SKM-1 treated with dmso at 0.1 percent for 144 hours (cell line): ENCODE data around the gene HS3ST4.
"Not testable (repeated sequence)": the region's sequence is repeated elsewhere in the genome, so short reads cannot be mapped to it uniquely, and the experiment has no call there.

Experiments used
- DNase-seq: peaks from one replicate; lab custom pipeline; 2025; ENCODE audit not compliant: unreplicated experiment; lab: John Stamatoyannopoulos, UW

Gene HS3ST4

DNA sequence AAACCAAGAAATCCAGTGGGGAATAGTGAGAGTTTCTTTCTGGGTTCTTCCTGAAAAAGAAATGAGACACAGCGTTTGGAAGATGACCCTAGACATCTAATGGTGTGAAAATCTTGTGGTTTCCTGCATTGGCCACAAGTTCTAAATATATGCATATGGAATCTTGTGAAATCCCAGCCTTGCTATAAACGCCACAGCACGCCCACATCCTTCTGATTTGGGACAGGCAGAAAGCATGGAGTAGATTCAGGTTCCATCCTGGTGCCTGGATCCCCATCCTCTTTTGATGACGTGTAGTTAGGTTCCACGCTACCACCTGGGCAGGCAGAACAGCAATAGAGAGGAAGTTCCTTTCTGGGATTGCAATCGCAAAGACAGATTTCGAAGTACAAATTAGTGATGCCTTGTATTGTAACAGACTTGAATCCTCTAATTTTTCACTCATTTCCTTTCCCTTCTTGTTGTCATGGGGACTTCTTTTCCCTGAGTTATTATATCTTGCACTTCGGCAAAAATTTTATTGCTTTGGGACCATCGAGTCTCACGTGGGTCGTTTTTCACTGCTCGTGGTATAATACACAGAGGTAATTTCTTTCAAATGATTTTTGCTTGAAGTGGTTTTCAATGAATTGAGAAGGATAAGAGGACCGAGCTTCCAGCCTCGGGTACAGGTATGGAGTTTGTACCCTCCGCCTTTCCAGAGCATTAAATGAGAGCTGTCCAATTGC, 37.6 kb downstream of the HS3ST4 start:
- no peak for DNase-seq

DNA sequence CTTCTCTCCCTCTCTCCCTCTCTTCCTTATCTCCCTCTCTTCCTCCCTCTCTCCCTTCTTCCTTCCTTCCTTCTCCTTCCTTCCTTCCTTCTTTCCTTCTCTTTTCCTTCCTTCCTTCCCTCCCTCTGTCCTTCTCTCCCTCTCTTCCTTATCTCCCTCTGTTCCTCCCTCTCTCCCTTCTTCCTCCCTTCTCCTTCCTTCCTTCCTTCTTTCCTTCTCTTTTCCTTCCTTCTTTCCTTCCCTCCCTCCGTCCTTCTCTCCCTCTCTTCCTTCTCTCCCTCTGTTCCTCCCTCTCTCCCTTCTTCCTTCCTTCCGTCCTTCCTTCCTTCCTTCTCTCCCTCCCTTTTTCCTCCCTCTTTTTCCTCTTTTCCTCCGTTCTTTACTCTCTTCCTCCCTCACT, 38.6 kb downstream of the HS3ST4 start:
- no peak for DNase-seq

DNA sequence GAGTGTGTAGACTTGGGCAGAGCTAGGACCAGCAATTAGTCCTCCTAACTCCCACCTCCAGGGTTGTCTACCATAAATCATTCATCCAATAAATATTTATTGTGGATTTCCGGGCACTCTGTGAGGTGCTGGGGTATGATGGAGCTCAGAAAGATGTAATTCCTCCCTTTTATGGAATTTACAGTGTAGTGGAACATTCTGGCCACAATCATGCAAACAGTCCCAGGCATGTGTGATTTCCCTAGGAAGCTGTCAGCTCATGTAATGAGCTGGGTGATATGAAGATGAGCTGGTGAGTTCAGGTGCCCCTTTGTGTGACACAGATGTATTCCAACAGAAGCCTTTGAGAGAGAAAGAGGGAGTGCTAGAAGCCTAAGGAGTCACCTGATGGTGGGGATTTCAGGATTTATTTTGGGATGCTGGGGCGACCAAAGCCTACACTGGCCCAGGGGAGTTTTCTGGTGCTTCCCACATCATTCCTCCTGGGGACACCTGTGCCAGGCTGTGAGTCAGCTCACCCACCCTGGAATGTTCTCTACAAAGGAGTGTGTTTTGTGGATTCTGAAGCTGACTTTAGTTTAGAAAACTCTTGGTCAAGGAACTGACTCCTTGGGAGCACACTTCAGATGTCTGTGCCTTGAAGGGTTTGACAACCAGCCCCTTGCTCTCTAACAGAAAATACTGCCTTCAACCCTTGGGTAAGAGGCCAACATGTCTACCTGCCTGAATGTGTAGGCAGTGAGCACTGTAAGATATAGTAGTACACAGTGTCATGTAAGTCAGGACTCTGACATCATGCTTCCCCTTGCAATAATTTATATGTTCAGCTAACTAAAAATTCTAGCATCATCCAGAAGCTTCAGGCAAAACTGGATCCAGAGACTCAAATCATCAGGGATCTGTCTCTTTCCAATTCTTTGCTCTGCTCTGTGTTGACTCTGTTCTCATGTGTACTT, 42.9 kb downstream of the HS3ST4 start:
- DNase-seq, result no peak

DNA sequence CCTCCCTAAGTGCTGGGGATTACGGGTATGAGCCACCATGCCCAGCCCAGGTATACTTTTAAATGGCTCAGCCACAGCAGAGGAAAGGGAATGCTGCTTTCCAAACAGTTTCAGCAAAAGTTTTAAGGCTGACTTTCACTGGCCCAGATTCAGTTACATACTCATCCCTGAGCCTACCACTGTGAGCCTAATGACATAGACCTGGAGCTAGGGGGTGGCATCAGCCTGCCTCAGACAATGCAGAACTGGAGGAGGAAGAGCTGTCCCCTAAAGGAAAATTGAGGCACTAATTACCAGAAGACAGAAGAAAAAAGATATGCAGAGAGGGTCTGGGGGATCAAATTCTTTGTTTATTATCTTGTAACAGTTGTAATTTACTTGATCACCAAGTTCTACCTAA, 43.9 kb downstream of the HS3ST4 start:
- no peak for DNase-seq

DNA sequence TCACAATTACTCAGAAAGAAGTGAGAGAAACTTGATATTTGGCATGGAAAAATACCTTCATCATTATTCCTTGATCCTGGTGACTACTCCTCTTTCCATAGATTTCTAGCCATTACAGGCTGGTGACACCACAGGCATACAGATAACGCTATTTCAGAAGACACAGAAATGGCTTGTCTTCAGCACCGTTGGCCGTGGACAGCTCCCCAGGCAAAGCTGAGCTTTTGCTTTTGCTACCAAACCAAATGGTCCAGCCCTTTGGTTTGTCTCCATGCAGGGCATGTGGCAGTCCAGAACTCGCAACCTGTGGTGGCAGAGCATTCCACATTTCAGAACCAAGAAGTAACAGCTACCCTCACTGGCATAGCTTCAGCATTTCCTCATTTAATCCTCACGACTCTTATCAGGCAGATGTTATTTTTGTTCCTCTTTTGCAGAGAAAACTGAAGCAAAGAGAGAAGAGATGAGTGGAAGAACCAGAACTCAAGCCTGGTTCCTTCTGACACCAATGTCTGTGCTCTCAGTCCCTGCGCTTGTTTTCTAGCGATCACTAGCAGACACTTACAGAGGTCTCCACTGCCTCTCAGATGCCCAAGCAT, 55.5 kb downstream of the HS3ST4 start:
- no peak for DNase-seq

DNA sequence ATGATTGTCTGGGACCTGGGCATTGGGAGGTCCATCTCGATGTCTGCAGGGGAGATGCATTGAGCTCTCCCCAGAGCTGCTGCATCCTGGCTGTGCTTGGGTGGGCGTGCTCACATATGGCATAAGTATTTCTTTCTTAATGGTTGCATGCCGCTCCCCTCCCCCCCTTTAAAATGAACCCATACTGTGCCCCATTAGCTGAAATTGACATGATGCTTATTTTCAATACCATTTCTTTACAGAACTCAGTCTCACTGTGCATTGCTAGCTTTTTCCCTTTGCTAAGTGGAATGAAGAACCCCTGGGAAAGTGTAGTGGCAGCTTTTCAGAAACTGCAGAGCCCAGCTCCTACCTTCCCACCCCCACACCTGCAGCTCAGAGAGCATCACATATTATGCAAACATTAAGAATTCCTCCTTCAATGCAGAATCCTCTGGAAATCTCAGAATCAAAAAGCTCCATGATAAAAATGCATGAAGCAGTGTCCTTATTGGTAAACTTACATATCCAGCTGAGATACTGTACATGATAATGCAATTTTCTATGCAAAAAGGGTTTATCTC, 56.4 kb downstream of the HS3ST4 start:
- DNase-seq, result no peak

DNA sequence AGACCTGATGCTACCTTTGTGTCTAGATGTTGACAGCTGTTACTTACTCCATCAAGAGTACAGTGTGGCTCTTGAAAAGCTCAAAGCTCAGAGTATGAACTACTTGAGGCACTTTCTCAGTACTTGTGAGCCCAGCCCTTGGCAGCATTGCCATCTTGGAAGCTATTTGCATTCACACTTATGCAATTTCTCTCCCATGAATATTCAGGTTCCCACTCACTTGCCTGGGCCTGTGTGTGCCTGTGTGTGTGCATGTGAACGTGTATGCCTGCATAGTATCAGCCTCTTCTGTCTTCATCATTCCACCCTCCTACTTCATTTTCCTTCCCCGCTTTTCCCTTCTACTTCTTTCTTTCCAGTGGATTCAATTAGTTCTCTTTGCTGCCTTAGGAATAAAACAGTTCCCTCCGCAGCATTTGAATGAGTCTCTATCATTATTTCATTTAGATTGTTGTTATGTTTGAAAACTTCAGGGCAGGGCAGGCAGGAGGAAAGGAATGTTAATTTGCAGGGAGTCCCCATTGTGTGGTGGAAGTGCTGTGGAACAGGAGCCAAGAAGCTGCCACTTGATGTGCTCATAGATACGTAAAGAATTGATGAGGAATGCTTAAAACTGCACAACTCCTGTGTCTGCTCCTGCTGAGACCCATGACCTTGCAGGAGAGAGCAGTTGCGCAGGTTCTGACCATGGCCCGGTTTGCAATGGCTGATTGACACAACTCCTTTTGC, 58.9 kb downstream of the HS3ST4 start:
- no peak for DNase-seq

DNA sequence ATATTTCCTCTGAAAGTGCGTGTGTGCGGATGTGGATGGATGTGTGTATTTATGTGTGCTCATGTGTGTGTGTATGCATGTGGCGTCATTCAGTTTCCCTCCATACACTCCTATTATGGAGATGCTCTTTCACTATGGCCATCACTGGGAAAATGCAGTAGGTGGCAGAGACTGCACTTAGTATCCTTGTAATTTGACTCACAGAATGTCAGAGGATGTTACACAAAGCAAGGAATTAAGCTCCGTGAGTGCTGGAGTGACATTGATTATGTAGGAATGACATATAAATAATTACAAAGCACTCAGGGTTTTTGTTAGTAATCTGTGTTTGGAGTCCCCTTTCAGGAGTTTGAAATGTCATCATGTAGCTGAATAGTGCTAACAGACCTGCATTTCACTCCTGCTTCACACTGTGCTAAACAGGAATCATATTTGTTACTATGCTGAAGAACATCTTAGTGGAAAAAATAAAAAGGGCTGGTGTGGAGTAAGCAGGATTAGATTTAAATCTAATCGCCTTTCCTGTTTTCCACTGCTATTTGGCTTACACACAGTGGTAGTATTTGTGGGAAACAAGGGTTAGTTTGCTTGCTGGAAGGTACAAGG, 59.6 kb downstream of the HS3ST4 start:
- DNase-seq, result no peak

DNA sequence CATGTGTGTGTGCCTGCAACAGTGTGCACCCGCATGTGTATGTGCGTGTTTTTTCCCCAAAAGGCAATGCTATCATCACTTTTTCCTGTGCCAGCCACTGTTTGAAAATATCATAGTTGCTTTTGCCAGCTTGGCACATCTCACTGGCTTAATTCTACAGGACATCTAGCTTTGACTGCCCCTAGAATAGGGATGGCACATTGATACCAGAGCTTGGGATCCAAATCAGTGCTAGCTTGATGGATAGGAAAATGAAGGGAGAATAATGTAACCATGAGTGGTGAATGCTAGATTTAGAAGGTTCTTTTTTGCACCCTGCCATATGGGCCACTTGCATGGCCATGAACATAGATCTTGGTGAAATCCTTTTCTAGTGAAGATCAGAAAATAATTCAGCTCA, 72.7 kb downstream of the HS3ST4 start:
- DNase-seq, result no peak

DNA sequence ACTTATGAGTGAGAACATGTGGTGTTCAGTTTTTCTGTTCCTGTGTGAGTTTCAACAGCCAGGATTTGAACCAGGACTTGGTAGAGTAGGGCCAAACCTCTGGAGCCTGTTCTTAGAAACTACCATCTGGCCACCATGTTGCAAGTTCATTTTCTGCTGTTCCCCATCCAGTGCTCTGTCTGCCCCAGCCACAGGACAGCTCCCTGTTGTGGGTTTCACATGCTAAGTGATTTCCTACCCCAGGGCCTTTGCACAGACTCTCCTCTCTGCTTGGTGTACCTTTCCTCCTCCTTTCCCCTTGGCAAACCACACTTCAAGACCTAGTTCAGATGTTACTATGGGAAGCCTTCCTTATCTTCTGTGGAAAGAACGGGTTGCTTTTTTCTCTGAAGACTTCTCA, 79.5 kb downstream of the HS3ST4 start:
- no peak for DNase-seq

DNA sequence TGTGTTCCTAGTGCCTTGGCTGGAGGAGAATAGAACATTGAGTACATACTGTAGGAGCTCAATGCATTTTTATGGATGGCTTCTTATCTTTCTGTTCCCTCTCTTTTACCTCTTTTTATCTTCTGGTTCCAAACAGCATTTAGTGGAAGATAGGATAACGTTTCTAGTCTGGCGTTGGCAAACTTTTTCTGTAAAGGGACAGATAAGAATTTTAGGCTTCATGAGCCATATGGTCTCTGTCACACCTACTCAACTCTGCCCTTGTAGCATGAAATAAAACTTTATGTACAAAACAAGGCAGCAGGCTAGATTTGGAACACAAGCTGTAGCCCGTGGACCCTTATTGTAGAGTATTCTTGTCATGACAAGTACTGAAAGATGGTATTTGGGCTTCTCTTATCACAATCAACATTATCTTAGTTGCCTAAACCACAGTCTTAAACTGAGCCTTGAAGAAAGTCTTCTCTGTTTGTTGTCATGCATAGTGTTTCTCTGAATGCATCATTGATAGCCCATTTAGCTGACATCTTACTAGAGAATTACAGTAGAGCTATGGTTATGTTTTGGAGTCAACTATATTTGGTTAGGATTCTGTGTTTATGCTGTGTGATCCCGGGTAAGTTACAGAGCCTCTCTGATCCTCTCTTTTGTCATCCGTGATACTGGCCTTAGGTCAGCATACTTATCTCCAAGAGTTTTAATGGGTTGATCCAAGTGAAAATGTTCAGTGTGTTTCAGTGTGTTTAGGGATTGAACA, 80.2 kb downstream of the HS3ST4 start:
- DNase-seq, result no peak

DNA sequence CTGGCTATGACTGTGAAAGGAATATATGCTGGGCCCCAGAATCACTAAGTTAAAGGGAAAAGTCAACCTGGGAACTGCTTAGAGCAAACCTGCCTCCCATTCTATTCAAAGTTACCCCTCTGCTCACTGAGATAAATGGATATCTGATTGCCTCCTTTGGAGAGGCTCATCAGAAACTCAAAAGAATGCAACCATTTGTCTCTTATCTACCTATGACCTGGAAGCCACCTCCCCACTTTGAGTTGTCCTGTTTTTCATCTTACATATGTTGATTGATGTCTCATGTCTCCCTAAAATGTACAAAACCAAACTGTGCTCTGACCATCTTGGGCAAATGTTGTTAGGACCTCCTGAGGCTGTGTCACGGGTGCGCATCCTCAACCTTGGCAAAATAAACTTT, 84.5 kb downstream of the HS3ST4 start:
- DNase-seq, result not testable (repeated sequence)

DNA sequence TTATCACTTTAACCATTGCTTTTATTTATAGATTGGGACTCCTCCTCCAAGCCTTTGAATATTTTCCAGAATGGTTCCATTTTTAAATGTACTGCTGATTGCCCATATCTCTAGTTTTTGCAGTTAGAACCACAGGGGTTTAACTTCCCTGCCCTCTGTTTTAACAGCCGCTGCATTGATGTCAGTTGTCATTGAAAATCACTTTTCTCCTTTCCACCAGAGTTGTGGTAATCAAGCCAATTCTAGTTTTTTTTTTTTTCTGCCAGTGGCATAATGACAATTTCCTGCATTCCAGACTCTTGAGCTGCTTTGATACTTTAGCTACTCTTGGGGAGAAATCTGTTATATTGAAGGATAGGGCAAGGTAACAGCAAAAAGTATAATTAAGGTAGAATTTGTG, 91.5 kb downstream of the HS3ST4 start:
- DNase-seq, result no peak

DNA sequence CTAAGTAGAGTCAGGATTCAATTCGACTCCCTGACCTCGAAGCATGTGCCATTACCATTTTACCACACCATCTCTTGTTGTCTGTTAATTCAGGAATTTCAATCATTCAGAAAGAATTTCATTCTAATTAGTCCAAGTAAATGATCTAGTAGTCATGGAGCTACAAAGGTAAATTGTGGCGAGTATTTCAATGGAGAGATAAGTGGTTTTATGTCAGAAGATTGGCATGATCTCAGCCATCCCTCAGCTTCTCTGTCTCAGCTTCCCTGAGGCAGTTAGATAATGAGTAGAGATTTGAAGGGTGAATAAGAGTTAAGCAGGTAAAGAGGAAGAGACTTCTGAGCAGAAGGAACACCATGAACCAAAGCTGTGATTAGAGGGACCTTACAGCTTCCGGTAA, 93.6 kb downstream of the HS3ST4 start:
- no peak for DNase-seq

DNA sequence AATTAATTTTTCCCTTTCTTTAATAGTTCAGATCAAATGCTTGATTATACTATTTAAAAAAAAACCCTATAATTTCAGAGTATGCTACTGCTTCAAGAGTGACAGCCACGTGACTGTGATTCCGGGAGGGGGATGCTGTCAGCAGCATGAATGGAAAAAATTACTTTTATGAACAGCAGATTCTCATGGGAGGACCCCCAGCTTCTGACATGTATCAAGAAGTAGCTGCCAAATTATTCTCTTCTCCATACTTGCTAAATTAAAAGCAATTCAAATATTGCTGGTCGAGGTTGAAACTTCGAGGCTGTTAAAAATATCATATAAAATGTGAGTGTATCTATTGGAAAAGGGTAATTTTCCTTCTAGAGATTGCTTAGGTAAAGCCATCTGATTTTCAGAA, 95.0 kb downstream of the HS3ST4 start:
- no peak for DNase-seq

DNA sequence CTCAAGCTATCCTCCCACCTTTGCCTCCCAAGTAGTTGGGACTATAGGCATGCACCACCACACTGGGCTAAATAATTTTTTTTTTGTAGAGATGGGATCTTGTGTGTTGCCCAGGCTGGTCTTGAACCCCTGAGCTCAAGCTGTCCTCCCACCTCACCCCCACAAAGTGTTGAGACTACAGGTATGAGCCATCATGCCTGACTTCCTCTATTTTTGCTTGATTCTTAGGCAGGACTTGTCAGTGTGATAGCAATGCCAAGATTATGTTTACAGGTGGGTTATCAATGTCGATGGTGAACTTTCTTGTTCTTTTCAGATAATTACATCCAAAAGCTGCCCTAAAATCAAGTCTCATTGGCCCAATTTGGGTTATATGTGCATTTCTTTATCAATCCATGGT, 96.9 kb downstream of the HS3ST4 start:
- no peak for DNase-seq

DNA sequence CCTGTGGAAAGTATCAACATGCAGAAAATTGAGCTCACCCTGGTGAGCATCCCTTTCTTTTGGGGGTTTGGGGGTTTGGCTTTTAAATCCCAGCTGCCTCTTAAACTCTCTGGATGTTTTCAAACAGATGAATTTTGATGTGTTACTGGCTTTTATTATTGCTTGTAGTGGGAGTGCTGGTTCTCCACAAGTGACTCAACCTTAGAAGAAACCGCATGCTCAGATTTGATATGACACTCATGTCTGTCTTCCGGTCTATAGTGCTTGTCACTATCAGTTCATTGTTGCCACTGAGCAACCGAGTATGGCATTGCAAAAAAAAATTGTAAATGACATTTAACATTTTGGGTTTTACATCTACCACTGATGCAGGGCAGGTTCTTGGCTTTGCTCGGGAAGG, 104.5 kb downstream of the HS3ST4 start:
- DNase-seq, result no peak

DNA sequence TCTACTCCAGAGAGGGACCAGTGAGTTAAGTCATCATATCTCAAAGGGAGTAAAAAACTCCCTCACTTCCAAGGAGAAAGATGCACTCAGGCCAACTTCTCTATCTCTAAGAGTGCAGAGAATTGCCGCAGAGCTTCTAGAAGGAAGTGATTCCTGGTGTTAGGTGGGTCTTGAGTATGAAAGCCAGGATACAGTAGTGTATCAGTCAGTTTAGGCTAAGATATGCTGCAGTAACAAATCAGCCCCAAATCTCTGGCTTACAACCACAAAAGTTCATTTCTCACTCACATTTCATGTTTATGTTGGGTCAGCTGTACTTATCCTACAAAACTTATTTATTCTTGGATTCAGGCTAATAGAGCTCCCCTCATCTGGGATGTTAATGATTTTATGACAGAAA, 106.3 kb downstream of the HS3ST4 start:
- DNase-seq, result no peak

DNA sequence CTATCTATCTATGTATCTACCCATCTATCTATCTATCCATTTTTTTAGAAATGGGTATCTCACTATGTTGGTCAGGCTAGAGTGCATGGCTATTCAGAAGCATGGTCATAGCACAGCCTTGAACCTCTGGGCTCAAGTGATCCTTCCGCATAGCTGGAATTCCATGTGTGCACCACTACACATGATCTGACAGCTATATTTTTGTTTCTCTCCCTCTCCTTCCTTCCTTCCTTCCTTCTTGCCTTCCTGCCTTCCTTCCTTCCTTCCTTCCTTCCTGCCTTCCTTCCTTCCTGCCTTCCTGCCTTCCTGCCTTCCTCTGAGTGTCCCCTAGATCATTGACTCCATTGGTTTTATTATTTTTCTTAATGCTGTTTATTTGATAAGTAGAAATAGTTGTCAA, 108.1 kb downstream of the HS3ST4 start:
- DNase-seq, result no peak

DNA sequence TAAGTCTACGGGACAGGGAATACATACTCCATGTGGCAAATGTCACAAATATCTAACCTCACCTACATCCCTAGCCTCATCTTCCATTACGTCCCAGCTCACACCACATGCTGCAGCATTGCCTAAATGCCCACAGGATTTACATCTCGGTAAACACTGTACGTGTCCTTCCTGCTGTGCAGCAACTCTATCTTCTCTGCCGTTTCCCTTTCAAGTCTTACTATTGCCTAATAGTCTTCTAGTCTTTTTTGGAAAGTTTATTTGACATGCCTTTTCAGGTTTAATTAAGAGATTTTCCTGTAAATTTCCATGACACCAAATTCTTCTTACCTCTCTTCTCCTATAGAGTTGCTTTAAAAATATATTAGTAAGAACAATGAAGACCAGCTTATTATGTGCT, 120.5 kb downstream of the HS3ST4 start:
- DNase-seq, result peak; percentile 15
